ENCODE data around the gene RNASEH2B. TPM values are rescaled to one million over a fixed set of nuclear protein-coding genes. Genes with fewer than 3 reads are reported as not detected.

Gene RNASEH2B
- total and polyA plus RNA-seq, 2 of the 8 experiments (the other 6 are each of a cell fraction or from before 2014, with no cell fraction given) = 19.3 to 43.9 TPM

DNA sequence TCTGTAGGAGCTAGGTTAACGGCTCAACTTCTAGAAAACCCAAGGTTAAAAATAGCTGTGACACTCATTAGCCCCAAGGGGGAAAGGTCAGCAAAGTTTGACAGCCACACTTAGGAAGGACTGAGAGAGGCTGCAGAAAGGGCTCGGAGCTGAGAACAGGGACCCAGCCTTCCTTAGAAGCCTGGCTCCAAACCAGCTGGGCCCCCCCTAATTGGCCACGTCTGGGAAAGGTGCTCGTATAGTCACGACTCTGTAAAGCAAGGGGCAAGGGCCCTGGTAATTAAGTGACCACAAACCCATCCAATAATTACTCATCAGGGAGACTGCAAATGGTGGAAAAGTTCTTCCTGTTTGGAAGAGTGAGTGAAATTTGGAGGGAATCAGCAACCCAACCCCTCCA, 90.5 kb downstream of the RNASEH2B start:
- no peaks in the 10 kb centered on the region for H3K79me1 ChIP-seq (ENCODE audit: low read depth, low read length)
- no peak for FAIRE-seq
- H3K27me3 ChIP-seq (replicated peaks in 1 of 4; ENCODE audit: control insufficient read depth in 3 of 4, extremely low read depth in 1 of 4, insufficient read depth in 3 of 4, low read length in 3 of 4) = no peaks in the 10 kb centered on the region; a peak in 1 of 7 replicates
- H4K20me1 ChIP-seq (replicated peaks in 1 of 2; ENCODE audit: control insufficient read depth in 1 of 2, insufficient read depth in 2 of 2, low read length in 2 of 2) = no peaks in the 10 kb centered on the region
- POLR2A ChIA-PET (ENCODE audit: partially characterized antibody) = interaction anchor here (0.8 to 1.7 kb wide), 2 partner anchors 10 to 17 kb away, joined by 3 to 6 read pairs; no protein-coding TSS in a partner anchor
- H3K4ac ChIP-seq (replicated peaks; ENCODE audit: insufficient read length, low read depth, low read length) = no peak overlapping the region
- WGBS, 2 experiments (ENCODE audit: extremely low coverage in 1 of 2, insufficient coverage in 1 of 2, insufficient read length in 1 of 2, insufficient replicate concordance in 2 of 2, low coverage in 1 of 2, low lambda C conversion rate in 2 of 2, missing lambda C conversion rate in 1 of 2) = 79% methylated on average over 5 of the region's 5 CpGs; no CpG with 5 or more reads in 1 of the 2 experiments
- H3K56ac ChIP-seq (replicated peaks; ENCODE audit: insufficient read length, low read depth, low read length) = no peak overlapping the region
- H3K4me1 ChIP-seq (replicated peaks in 1 of 4; ENCODE audit: control insufficient read depth in 3 of 4, insufficient read depth in 4 of 4, low read length in 3 of 4) = peaks cover 6 to 13% (median 7%) of the 10 kb centered on the region in 4 experiments; a peak in 6 of 7 replicates
- DNase-seq (ENCODE audit: low read depth in 1 of 2, low spot score in 2 of 2) = no peak
- H3K18ac ChIP-seq (ENCODE audit: extremely low read depth, low read length) = no peak overlapping the region
- H3K9me3 ChIP-seq (ENCODE audit: insufficient read depth in 2 of 2, low read depth in 1 of 2, low read length in 1 of 2) = no peaks in the 10 kb centered on the region
- no peak overlapping the region for H3K9ac ChIP-seq (replicated peaks in 1 of 4; ENCODE audit: extremely low read depth in 1 of 4, low read depth in 3 of 4, low read length in 3 of 4)
- H3K79me2 ChIP-seq (ENCODE audit: control insufficient read depth in 1 of 2, insufficient read depth in 2 of 2, low read length in 2 of 2) = no peaks in the 10 kb centered on the region
- H3K14ac ChIP-seq (ENCODE audit: insufficient read length) = no peak overlapping the region
- H3K23me2 ChIP-seq (ENCODE audit: low read depth, low read length) = no peaks in the 10 kb centered on the region
- no peak overlapping the region for H4K8ac ChIP-seq (ENCODE audit: extremely low read depth, insufficient read depth, low read length)
- no peak overlapping the region for H3K23ac ChIP-seq (ENCODE audit: insufficient read length)
- H3K4me3 ChIP-seq (ENCODE audit: extremely low read depth in 1 of 4, insufficient read depth in 2 of 4, low read depth in 3 of 4, low read length in 4 of 4) = no peak overlapping the region
- CTCF ChIA-PET (ENCODE audit: partially characterized antibody) = interaction anchor here (1.0 kb wide), 1 partner anchor 11 kb away, joined by 3 read pairs; no protein-coding TSS in a partner anchor
- H4K5ac ChIP-seq (ENCODE audit: insufficient read length, low read depth, low read length) = no peak overlapping the region
- no peak overlapping the region for H2AFZ ChIP-seq (ENCODE audit: low read length)
- 0 out of 2 replicates have a peak overlapping the region, but pooled peaks have one; percentile 13 for H2BK20ac ChIP-seq (ENCODE audit: low read length)
- no peak overlapping the region for H2BK120ac ChIP-seq (replicated peaks; ENCODE audit: low read depth, low read length)
- no peak overlapping the region for H3K27ac ChIP-seq (ENCODE audit: low read depth, low read length)
- H2BK12ac ChIP-seq (ENCODE audit: low read depth, low read length) = 0 out of 2 replicates have a peak overlapping the region, but pooled peaks have one; percentile 41
- no peak overlapping the region for H2BK15ac ChIP-seq (ENCODE audit: low read length)
- no peak overlapping the region for H4K91ac ChIP-seq (replicated peaks; ENCODE audit: insufficient read length, low read length)
- no peaks in the 10 kb centered on the region for H3K36me3 ChIP-seq (ENCODE audit: control insufficient read depth in 2 of 4, insufficient read depth in 4 of 4, low read length in 3 of 4)
- no peak overlapping the region for H2BK5ac ChIP-seq (ENCODE audit: low read depth, low read length)
- H2AK5ac ChIP-seq (ENCODE audit: low read depth, low read length) = no peak overlapping the region
- no peak overlapping the region for H3K4me2 ChIP-seq (ENCODE audit: insufficient read depth in 1 of 2, low read depth in 2 of 2, low read length in 2 of 2)
- TF ChIP-seq YY1 (IDR thresholded peaks at IDR 0.05; ENCODE audit: low read depth, low read length) (no peak), CBX5 (IDR thresholded peaks at IDR 0.05; ENCODE audit: low read depth, low read length) (no peak), EZH2 (IDR thresholded peaks at IDR 0.05; ENCODE audit: low read depth, low read length, severe bottlenecking) (no peak), SIX5 (IDR thresholded peaks at IDR 0.05; ENCODE audit: low read depth, low read length) (no peak), TAF1 (IDR thresholded peaks at IDR 0.05; ENCODE audit: low read depth, low read length) (no peak), TAF7 (optimal IDR thresholded peaks at IDR 0.05; ENCODE audit: borderline replicate concordance, low read depth, low read length) (no peak), BACH1 (IDR thresholded peaks at IDR 0.05; ENCODE audit: low read length) (no peak), HDAC2 (IDR thresholded peaks at IDR 0.05; ENCODE audit: borderline replicate concordance in 1 of 2, low read depth in 2 of 2, low read length in 2 of 2) (no peak), KDM1A (IDR thresholded peaks at IDR 0.05; ENCODE audit: borderline replicate concordance, low read length) (no peak), EGR1 (IDR thresholded peaks at IDR 0.05; ENCODE audit: borderline replicate concordance, low read depth, low read length) (no peak), MAFK (IDR thresholded peaks at IDR 0.05; ENCODE audit: low read depth, low read length) (no peak), JUND (IDR thresholded peaks at IDR 0.05; ENCODE audit: low read length) (no peak), ZNF274 (IDR thresholded peaks at IDR 0.05; ENCODE audit: borderline replicate concordance, extremely low read depth, low read length) (no peak), ASH2L (IDR thresholded peaks at IDR 0.05; ENCODE audit: low read length) (no peak)

All from H1 (cell line).